ENCODE results near the gene TXNIP.
"Not testable (repeated sequence)": the region's sequence is repeated elsewhere in the genome, so short reads cannot be mapped to it uniquely, and the experiment has no call there.

TXNIP gene

GRCh38 chr1:145996433-145997015 is at the start of gene TXNIP:
TSS of gene TXNIP (minus strand) at chr1:145996579. CDS start at chr1:145996266, 313 bp downstream.
- peak; percentile 100 for DNase-seq

- DNase-seq: no peak
Measured at GRCh38 chr1:146039844-146040194, 43.4 kb upstream of the TXNIP start.

GRCh38 chr1:146036965-146037646 is 40.7 kb upstream of the TXNIP start:
- DNase-seq: peak; percentile 93

GRCh38 chr1:146036241-146036964 is 40.0 kb upstream of the TXNIP start:
- DNase-seq: no peak

GRCh38 chr1:146035048-146035423 is 38.7 kb upstream of the TXNIP start:
- DNase-seq: peak; percentile 38

- no peak for DNase-seq
Measured at GRCh38 chr1:146032631-146033219, 36.3 kb upstream of the TXNIP start.

- no peak for DNase-seq
Measured at GRCh38 chr1:146031476-146031875, 35.1 kb upstream of the TXNIP start.

GRCh38 chr1:146029117-146029516 is 32.7 kb upstream of the TXNIP start:
- DNase-seq: no peak

- DNase-seq: not testable (repeated sequence)
Measured at GRCh38 chr1:146026650-146027049, 30.3 kb upstream of the TXNIP start.

GRCh38 chr1:146025787-146026495 is 29.6 kb upstream of the TXNIP start:
- not testable (repeated sequence) for DNase-seq

GRCh38 chr1:146022403-146023127 is 26.2 kb upstream of the TXNIP start:
- DNase-seq: no peak

GRCh38 chr1:146021622-146022402 is 25.4 kb upstream of the TXNIP start, which contains the start of gene HJV:
TSS of gene HJV (minus strand) at chr1:146021735. CDS start at chr1:146020231, 1,504 bp downstream.
- DNase-seq: no peak

- DNase-seq: no peak
Measured at GRCh38 chr1:146021050-146021445, 24.7 kb upstream of the TXNIP start.

GRCh38 chr1:146020058-146021049 is 24.0 kb upstream of the TXNIP start:
- no peak for DNase-seq

GRCh38 chr1:146019231-146020057 is 23.1 kb upstream of the TXNIP start:
- peak; percentile 49 for DNase-seq

GRCh38 chr1:146016891-146017290 is 20.5 kb upstream of the TXNIP start:
- DNase-seq: no peak

- no peak for DNase-seq
Measured at GRCh38 chr1:146013559-146013922, 17.2 kb upstream of the TXNIP start.

- DNase-seq: peak; percentile 52
Measured at GRCh38 chr1:146012703-146013558, 16.6 kb upstream of the TXNIP start.

Data from right hindlimb (tissue), 1 donor.